ENCODE results near the gene SNX25.
"Not testable (repeated sequence)": the region's sequence is repeated elsewhere in the genome, so short reads cannot be mapped to it uniquely, and the experiment has no call there.

Gene SNX25

GRCh38 chr4:185204238-185204910, 5.0 kb upstream of the SNX25 start:
- in situ Hi-C loops (cut with MboI; ENCODE audit: low sequenced_read_pairs) = no loop called here

- in situ Hi-C loops (cut with MboI; ENCODE audit: low sequenced_read_pairs) = not testable (repeated sequence)
Measured at GRCh38 chr4:185205073-185205472, 4.3 kb upstream of the SNX25 start.

- in situ Hi-C loops (cut with MboI; ENCODE audit: low sequenced_read_pairs) = no loop called here
Measured at GRCh38 chr4:185205697-185206342, 3.6 kb upstream of the SNX25 start.

- in situ Hi-C loops (cut with MboI; ENCODE audit: low sequenced_read_pairs) = no loop called here
Measured at GRCh38 chr4:185207466-185207865, 1.9 kb upstream of the SNX25 start.

GRCh38 chr4:185209852-185210101, 379 bp downstream of the SNX25 start:
- in situ Hi-C loops (cut with MboI; ENCODE audit: low sequenced_read_pairs) = not testable (repeated sequence)

- in situ Hi-C loops (cut with MboI; ENCODE audit: low sequenced_read_pairs) = no loop called here
Measured at GRCh38 chr4:185210102-185210981, 944 bp downstream of the SNX25 start.

- in situ Hi-C loops (cut with MboI; ENCODE audit: low sequenced_read_pairs) = no loop called here
Measured at GRCh38 chr4:185211035-185211434, 1.6 kb downstream of the SNX25 start.

GRCh38 chr4:185211641-185212040, 2.2 kb downstream of the SNX25 start:
- in situ Hi-C loops (cut with MboI; ENCODE audit: low sequenced_read_pairs) = no loop called here

- in situ Hi-C loops (cut with MboI; ENCODE audit: low sequenced_read_pairs) = no loop called here
Measured at GRCh38 chr4:185212581-185212980, 3.2 kb downstream of the SNX25 start.

GRCh38 chr4:185213877-185214276, 4.5 kb downstream of the SNX25 start:
- in situ Hi-C loops (cut with MboI; ENCODE audit: low sequenced_read_pairs) = no loop called here

GRCh38 chr4:185215261-185215660, 5.9 kb downstream of the SNX25 start:
- in situ Hi-C loops (cut with MboI; ENCODE audit: low sequenced_read_pairs) = no loop called here

GRCh38 chr4:185217408-185217975, 8.1 kb downstream of the SNX25 start:
- in situ Hi-C loops (cut with MboI; ENCODE audit: low sequenced_read_pairs) = no loop called here

GRCh38 chr4:185218312-185218711, 8.9 kb downstream of the SNX25 start:
- in situ Hi-C loops (cut with MboI; ENCODE audit: low sequenced_read_pairs) = no loop called here

GRCh38 chr4:185219551-185220344, 10.3 kb downstream of the SNX25 start:
- in situ Hi-C loops (cut with MboI; ENCODE audit: low sequenced_read_pairs) = no loop called here

- in situ Hi-C loops (cut with MboI; ENCODE audit: low sequenced_read_pairs) = no loop called here
Measured at GRCh38 chr4:185221491-185221890, 12.1 kb downstream of the SNX25 start.

GRCh38 chr4:185221912-185222311, 12.5 kb downstream of the SNX25 start:
- in situ Hi-C loops (cut with MboI; ENCODE audit: low sequenced_read_pairs) = no loop called here

- in situ Hi-C loops (cut with MboI; ENCODE audit: low sequenced_read_pairs) = no loop called here
Measured at GRCh38 chr4:185222598-185222997, 13.2 kb downstream of the SNX25 start.

- in situ Hi-C loops (cut with MboI; ENCODE audit: low sequenced_read_pairs) = no loop called here
Measured at GRCh38 chr4:185224597-185224996, 15.2 kb downstream of the SNX25 start.

GRCh38 chr4:185225940-185226339, 16.5 kb downstream of the SNX25 start:
- in situ Hi-C loops (cut with MboI; ENCODE audit: low sequenced_read_pairs) = no loop called here

GRCh38 chr4:185227131-185227551, 17.7 kb downstream of the SNX25 start:
- in situ Hi-C loops (cut with MboI; ENCODE audit: low sequenced_read_pairs) = no loop called here
